ENCODE results near the gene CBFA2T2.
"Not testable (repeated sequence)": the region's sequence is repeated elsewhere in the genome, so short reads cannot be mapped to it uniquely, and the experiment has no call there.

GRCh38 chr20:33509057-33509456 lies 19.2 kb downstream of the CBFA2T2 start:
- TF ChIP-seq CTCF, EP300, POLR2A (IDR thresholded peaks at IDR 0.05): not testable (repeated sequence)

All from stomach (tissue), 4 donors.